ENCODE measurements around the gene NKPD1.

The NKPD1 gene

GRCh38 chr19:45152504-45153338 is 8.1 kb downstream of the NKPD1 start:
- peak; percentile 67 for DNase-seq

- DNase-seq: no peak
Measured at GRCh38 chr19:45151821-45152503, 8.8 kb downstream of the NKPD1 start.

DNA sequence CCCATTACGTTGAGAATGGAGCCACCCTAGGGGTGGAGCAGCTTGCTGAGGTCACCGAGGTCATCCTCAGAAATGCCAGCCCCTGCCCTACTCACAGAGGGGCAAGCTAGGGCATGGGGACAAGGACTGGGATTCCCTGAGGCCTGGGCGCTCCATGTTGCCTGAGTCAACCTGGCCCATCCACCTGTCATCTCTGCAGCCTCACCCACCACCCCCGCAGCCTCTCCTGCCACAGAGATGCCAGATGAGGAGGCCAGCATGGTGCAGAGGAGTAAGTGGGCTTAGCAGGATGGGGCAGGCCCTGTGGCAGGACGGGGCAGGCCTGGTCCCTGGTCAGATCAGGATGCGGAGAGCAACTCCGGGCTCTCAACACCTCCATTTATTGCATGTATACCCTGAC is 9.5 kb downstream of the NKPD1 start:
- no peak for DNase-seq

DNA sequence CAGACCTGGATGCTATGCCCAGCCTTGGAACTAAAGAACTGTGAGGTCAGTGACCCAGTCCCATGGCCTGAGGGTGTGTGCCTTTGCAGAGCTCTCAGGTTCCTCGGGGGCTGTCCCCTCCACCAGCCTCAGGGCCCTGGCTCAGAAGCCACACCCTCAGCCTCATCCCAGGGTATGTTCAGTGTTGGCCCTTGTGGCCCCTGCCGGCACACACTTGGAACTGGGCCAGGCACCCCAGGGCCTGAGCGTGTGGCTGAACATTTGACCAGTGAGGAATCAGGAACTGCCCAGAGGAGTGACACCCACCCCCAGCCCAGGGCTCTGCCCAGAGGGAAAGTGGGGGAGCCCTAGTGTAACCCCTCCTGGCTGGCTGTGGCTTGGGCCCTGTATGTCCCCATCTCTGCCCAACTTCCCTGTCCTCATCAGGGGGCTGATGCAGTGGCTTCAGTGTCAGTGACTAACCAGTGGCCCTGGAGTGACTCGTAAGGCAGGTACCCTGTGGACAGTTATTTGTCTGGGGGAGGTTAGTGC is 10.0 kb downstream of the NKPD1 start:
- no peak for DNase-seq

DNA sequence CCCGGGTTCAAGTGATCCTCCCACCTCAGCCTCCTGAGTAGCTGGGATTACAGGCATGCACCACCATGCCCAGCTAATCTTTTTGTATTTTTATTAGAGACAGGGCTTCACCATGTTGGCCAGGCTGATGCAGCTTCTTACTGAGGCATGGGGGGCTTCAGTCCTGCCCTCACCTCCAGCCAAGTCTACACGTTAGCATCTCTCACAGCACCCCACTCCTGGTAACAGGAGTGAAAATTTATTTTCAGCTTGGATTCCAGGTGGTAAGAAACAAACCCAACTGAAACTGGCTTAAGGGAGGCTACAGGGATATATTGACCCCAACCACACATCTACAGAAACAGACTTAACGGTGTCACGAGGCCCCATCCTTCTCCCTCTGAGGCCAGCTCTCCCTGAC is 10.6 kb downstream of the NKPD1 start:
- DNase-seq: no peak

GRCh38 chr19:45149129-45149528 is 11.7 kb downstream of the NKPD1 start:
- DNase-seq: no peak

DNA sequence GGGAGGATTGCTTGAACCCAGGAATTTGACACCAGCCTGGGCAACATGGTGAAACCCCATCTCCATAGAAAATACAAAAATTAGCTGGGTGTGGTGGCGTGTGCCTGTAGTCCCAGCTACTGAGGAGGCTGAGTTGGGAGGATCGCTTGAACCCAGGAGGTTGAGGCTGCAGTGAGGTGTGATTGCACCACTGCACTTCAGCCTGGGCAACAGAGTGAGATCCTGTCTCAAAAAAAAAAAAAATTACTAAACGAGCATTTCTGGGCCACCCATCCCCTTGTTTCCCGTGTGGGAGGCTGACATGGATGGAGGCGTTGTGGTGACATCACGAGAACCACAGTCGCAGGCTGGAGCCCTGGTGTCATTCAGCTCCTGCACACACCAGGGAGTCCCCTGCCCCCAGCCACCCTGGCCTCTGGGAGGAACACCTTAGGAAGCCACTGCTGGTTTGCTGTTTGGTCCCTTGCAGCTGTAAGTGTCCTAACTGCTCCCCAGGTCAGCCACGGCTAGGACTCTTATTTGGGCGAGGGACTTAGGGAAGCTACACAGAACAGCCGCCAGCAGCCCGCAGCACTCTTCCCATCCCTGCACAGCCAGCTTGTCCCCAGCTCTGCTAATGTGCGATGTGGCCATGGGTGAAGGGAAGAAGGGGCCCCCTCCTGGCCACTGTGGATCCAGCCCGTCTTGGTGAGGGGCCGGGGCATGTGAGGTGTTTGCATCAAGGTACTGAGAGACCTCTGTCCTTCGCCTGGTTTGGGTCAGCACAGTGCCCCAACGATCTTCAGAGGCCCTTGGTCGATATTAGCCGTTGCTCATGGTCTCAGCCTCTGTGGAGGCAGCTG is 12.7 kb downstream of the NKPD1 start:
- DNase-seq: no peak

GRCh38 chr19:45146741-45147205 is 14.0 kb downstream of the NKPD1 start:
- DNase-seq: no peak

- no peak for DNase-seq
Measured at GRCh38 chr19:45146251-45146650, 14.5 kb downstream of the NKPD1 start.

DNA sequence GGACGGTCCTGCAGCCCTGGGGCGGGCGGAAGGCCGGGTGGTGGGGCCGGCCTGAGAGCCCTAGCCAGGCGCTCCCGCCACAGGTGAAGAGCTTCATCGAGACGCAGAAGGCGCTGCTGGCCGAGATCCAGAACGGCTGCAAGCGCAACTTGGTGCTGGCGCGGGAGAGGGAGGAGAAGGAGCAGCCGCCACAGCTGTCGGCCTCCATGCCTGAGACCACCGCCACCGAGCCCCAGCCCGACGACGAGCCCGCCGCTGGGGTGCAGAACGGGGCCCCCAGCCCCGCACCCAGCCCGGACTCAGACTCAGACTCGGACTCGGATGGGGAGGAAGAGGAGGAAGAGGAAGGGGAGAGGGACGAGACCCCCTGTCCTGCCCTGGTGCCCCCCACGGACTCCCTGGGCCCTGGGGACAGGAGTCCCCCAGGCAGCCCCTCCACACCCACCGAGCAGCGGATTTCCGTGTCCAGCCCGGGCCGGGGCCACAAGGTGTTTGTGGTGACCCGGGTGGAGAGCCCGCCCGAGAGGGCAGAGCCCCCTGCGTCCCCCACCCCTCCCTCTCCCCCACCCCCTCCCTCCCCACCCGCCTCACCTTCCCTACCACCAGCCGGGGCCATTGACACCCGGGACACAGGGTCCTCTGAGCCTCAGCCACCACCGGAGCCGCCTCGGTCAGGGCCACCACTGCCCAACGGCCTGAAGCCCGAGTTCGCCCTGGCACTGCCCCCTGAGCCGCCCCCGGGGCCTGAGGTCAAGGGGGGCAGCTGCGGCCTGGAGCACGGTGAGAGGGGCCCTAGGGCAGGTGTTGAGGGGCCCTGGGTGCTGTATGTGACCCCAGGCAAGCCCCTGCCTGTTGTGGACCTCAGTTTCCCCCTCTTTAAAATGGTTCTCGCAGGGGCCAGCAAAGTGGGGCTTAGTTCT is 15.3 kb downstream of the NKPD1 start:
- no peak for DNase-seq

DNA sequence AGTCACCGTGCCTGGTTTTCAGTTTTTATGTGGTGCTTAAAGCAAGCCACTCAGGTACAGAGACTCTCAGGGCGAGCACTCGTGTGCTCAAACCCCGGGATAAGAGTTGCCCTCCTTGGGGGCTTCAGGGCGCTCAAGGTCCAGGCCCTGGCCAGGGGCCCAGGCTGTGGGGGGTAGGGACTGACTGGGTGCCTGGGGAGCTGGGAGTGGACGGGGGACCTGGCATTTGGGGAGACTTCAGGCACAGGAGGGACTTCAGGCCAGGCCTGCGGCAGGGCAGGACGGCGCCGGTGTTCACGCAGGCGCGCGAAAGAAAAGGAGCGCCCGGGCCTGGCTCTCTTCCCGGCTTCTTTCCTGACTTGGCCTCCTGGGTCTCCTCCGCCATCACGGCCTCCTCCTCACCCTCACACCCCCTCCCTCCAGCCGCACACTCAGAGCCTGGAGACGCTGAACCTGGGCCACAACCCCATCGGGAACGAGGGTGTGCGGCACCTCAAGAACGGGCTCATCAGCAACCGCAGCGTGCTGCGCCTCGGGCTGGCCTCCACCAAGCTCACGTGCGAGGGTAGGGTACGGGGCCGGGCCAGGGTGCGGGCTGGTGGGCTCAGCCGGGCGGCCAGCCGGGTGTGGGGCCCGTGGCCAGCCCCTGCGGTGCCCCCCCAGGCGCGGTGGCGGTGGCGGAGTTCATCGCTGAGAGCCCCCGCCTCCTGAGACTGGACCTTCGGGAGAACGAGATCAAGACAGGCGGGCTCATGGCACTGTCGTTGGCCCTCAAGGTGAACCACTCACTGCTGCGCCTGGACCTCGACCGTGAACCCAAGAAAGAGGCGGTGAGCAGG is 16.1 kb downstream of the NKPD1 start:
- no peak for DNase-seq

- no peak for DNase-seq
Measured at GRCh38 chr19:45142726-45143110, 18.1 kb downstream of the NKPD1 start.

GRCh38 chr19:45142016-45142725 is 18.6 kb downstream of the NKPD1 start:
- DNase-seq: no peak

DNA sequence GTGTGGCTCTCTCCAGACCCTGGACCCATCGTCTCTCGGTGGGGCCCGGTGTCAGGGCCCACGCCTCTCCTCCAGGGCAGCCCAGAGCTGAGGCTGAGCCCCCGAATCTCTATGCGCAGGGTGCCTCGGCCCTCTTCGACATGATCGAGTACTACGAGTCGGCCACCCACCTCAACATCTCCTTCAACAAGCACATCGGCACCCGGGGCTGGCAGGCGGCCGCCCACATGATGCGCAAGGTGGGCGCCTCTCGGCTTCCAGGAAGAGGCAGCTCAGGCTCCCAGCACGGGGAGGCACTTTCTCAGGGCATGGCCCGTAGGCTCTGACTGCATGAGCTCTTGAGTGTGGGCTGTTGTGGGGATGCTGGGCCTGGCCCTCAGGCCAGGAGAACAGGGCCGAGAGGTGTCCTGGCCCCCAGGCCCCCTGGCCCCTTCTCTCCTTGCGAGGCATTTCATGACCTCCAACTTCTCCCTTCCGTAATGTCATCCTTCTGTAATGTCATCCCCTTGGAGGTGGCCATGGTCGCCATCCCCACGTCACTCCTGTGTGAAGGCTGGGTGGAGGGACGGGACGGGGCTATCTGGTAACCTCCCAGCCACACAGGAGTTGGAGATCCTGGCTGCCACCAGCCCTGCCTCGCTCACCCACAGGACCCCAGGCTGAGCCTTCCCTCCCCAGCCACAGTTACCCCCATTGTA is 19.4 kb downstream of the NKPD1 start:
- DNase-seq: no peak

GRCh38 chr19:45140533-45140932 is 20.2 kb downstream of the NKPD1 start:
- DNase-seq: no peak

- no peak for DNase-seq
Measured at GRCh38 chr19:45140144-45140503, 20.7 kb downstream of the NKPD1 start.

GRCh38 chr19:45139286-45140143 is 21.3 kb downstream of the NKPD1 start:
- no peak for DNase-seq

DNA sequence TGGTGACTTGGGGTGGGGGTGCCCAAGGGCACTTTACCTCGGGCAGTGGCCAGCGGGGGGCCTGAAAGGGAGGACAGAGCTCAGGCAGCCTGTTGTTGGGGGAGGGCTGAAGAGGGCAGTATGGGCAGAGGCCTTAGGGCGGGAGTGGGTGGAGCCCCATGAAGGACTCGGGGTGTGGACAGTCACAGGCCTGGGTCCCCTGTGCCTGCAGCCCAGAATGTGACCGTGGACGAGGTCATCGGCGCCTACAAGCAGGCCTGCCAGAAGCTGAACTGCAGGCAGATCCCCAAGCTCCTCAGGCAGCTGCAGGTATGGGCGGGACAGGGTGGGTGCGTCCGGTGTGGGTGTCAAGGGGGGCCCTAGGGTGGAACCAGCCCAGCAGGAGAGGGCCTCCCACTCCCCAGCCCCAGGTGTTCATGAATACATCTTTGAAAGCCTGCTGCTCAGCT is 22.5 kb downstream of the NKPD1 start:
- no peak for DNase-seq

Measured in CD4-positive, alpha-beta T cell treated with Interleukin-6 for 4 hours (primary cell).